ENCODE data around the gene GABRB3. TPM values are rescaled to one million over a fixed set of nuclear protein-coding genes. Genes with fewer than 3 reads are reported as not detected.

Gene GABRB3
- total RNA-seq, 1 donor from 2014 or later, result 4.8 TPM

DNA sequence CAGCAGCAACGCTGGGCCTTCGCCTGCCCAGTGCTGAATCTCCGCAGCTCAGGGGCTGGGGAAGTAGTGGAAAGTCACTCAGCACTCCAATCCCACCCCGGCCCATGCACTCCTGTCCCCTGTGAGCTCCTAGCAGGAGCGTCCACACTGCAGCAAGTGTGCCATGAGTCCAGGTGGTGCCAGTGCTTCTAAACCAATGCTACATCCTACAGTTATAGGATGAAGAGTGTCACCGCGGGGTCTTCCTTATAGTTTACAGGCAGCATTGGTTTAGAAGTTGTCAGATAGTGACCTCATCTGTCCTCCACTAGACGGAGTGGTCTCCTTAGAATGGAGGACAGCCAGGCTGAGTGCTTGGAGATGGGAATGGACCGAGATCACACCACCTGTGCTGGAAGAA lies 221.4 kb downstream of the GABRB3 start:
- DNase-seq, result no peak

DNA sequence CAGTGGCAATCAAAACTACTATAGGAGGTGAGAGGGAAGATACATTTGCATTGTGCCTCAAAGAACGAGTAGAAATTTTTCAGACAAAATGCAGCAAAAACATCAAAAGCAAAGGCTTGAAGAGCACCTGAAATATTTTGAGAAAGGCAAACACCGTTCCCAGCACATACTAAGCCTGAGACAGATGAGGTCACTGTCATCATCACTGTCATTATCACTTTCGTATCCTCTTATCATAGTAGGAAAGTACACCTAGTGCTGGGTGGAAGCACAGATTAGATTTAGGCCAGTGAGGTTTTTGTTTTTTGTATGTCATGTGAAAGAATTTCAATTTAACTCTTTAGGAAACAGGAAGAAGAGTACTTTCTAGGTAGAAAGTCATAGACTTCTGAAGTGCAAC lies 222.0 kb downstream of the GABRB3 start:
- no peak for DNase-seq

DNA sequence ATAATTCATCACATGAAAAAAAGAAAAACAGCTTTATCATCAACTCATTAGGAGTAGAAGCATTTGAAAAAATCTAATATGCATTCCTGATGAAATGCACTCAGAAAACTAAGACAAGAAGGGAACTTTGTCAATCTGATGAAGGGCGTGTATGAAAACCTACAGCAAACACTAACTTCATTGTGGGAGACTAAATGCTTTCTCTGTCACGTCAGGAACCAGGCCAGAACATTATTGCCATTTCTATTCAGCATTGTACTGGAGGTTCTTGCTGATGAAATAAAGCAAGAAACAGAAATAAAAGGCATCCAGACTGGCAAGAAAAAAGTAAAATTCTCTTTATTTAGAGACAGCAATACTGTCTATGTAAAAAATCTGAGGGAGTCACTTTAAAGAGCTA lies 235.2 kb downstream of the GABRB3 start:
- no peak for DNase-seq

DNA sequence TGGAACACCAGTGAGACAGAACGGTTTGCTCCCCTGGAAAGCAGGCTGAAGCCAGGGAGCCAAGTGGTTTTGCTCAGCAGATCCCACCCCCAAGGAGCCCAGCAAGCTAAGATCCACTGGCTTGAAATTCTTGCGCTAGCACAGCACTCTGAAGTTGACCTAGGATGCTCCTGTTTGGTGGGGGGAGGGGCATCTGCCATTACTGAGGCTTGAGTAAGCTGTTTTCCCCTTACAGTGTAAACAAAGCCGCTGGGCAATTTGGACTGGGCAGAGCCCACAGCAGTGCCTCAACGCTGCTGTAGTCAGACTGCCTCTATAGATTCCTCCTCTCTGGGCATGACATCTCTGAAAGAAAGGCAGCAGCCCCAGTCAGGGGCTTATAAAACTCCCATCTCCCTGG lies 241.4 kb downstream of the GABRB3 start:
- no peak for DNase-seq

- no peak for DNase-seq
Measured at GRCh38 chr15:26525096-26525495, 247.8 kb downstream of the GABRB3 start.

- no peak for DNase-seq
Measured at GRCh38 chr15:26521691-26522198, 251.1 kb downstream of the GABRB3 start.

DNA sequence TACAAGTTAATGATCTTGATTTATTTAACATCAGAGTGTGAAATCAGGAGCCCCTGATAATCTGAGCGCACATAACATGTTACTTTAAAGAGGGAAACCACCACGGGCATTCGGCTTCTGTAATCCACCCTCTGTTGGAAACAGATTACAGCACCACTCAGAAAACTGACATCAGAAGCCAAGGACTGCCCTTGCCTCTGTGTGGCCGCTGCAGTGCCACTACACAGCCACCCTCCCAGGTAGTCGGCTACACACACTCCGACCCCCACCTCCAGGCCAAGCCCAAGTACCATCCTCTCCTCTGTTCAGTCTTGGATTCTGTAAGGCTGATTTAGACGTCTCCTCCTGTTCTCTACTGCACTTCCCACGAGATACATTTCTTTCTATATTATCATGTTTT lies 251.7 kb downstream of the GABRB3 start:
- no peak for DNase-seq

- no peak for DNase-seq
Measured at GRCh38 chr15:26518885-26519284, 254.0 kb downstream of the GABRB3 start.

DNA sequence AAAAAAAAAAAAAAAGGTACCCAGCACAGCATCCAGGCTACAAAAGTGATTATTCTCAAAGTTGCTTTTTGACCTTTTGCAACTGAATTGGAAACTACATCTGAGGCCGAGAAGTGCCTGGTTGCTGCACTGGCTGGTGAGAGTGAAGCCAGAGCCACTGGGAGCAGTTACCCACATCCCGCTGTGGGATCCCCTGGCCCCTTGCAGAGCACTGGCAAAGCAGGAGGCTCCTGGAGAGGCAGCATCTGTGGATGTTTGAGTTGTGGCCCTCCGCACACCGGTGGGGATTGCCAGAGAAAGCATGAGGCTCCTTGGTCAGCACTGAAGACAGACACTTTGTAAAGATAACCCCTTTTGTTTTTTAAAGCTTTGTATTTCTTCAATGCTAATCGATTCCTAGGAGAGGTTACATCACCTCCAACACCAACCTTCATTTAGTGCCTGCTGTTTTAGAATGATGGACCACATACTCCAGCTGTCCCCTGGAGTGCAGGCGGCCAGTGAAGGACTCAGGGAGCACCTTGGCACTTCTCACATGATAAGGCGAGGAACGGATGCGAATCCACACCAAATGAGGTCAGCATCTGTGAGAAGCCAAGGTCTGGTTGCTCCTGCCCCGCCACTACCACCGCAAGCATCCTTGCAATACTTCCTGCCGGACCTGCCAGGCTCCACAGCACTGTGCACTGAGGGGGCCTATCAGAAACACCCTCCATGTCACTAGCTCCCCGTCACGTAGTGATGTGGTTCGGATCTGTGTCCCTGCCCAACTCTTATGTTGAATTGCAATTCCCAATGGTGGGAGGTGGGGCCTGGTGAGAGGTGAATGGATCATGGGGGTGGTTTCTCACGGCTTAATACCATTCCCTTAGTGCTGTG lies 256.5 kb downstream of the GABRB3 start:
- DNase-seq, result no peak

DNA sequence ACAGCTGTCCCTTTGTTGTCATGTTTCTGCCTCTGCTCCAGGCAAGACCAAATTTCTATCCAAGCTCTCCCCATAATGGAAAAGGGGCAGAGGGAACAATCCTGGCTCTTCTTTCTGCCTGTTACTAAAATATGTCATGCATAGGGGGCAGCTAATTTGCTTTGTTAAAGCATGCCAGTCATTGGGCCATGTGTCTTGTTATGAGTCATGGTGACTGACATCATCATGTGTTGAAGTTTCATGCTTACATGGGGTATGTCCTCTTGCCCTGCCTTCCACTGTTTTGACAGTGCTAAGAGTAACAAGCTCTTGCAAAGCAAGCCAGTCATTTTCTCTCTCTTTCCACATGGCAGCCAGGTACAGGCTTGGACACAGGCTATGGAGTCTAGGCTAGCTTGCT lies 268.9 kb downstream of the GABRB3 start:
- peak; percentile 58 for DNase-seq

Other genes with a start within 250 kb of the GABRB3 start
- 0.62 TPM for gene GABRA5, start 94.0 kb upstream of the GABRB3 start, total RNA-seq
- 0.21 TPM for gene GABRG3, start 198.1 kb upstream of the GABRB3 start, total RNA-seq